ENCODE data around the gene TOMM20L. TPM values are rescaled to one million over a fixed set of nuclear protein-coding genes. Genes with fewer than 3 reads are reported as not detected.

The TOMM20L gene
- total RNA-seq, 1 experiment from 2014 or later = not detected

DNA sequence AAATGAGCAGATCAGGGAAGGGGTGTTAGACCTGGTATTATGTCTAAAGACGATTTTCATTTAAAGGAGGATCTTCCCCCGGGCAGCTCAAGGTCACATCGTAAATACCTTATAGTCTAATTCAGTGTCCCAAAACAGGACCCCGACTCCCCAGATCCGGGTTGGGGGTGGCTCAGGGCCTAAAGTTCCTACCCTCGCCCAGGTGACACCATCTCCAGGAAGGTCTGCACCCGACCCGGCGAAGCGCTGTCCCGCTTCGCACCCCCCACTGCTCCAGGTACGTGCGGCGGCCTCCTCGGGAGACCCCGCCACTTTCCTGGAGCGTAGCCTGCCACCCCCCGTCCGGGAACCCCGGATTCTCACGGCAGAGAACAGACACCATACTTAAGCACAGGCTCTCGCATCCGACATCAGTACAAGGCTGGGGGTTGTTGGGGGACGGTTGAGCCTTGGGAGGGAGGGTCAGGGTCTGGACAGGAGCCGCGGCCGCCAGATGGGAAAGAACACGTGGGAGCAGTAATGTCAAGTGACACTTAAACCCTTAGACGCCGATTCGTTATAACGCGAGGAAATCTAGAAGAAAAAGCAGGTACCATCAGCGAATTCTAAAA, 31.0 kb downstream of the TOMM20L start:
- peak; percentile 37 to 53 for DNase-seq
- Histone ChIP-seq H3K4me3 (peak overlapping the region; percentile 90), H3K4me2 (peak overlapping the region; percentile 90), H3K9me3 (ENCODE audit: insufficient read depth, low read depth) (no peaks in the 10 kb centered on the region), H3K9me2 (ENCODE audit: insufficient read depth) (no peaks in the 10 kb centered on the region), H3F3A (ENCODE audit: insufficient read depth, low read depth) (peaks cover 23% of the 10 kb centered on the region; the same call in 1 of the 2 replicates), H4K20me1 (ENCODE audit: insufficient read depth) (no peaks in the 10 kb centered on the region), H3K27me3 (ENCODE audit: insufficient read depth, low read depth) (no peaks in the 10 kb centered on the region), H2AFZ (peak overlapping the region; percentile 97), H3K36me3 (ENCODE audit: low read depth) (peaks cover 15% of the 10 kb centered on the region), H3K27ac (peak overlapping the region; percentile 80), H3K4me1 (replicated peaks; ENCODE audit: insufficient read depth) (peaks cover 22% of the 10 kb centered on the region), H3K79me2 (ENCODE audit: low read depth) (peaks cover 50% of the 10 kb centered on the region)
- BruUV-seq (replicated peaks) = TSS peak; percentile 60
- no peak for TF ChIP-seq EZH2 (IDR thresholded peaks at IDR 0.05; ENCODE audit: low read depth)
- TF ChIP-seq, protein P1, sequence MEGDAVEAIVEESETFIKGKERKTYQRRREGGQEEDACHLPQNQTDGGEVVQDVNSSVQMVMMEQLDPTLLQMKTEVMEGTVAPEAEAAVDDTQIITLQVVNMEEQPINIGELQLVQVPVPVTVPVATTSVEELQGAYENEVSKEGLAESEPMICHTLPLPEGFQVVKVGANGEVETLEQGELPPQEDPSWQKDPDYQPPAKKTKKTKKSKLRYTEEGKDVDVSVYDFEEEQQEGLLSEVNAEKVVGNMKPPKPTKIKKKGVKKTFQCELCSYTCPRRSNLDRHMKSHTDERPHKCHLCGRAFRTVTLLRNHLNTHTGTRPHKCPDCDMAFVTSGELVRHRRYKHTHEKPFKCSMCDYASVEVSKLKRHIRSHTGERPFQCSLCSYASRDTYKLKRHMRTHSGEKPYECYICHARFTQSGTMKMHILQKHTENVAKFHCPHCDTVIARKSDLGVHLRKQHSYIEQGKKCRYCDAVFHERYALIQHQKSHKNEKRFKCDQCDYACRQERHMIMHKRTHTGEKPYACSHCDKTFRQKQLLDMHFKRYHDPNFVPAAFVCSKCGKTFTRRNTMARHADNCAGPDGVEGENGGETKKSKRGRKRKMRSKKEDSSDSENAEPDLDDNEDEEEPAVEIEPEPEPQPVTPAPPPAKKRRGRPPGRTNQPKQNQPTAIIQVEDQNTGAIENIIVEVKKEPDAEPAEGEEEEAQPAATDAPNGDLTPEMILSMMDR (conservative IDR thresholded peaks at IDR 0.05) = no peak
- CTCF ChIA-PET = no interaction called here
- POLR2A ChIA-PET (ENCODE audit: unreplicated experiment) = no interaction called here
- intact Hi-C loops (cut with micrococcal nuclease; ENCODE audit: unreplicated experiment) = loop anchor here (1.0 kb wide), 1 partner anchor 129 kb away; no protein-coding TSS in a partner anchor

DNA sequence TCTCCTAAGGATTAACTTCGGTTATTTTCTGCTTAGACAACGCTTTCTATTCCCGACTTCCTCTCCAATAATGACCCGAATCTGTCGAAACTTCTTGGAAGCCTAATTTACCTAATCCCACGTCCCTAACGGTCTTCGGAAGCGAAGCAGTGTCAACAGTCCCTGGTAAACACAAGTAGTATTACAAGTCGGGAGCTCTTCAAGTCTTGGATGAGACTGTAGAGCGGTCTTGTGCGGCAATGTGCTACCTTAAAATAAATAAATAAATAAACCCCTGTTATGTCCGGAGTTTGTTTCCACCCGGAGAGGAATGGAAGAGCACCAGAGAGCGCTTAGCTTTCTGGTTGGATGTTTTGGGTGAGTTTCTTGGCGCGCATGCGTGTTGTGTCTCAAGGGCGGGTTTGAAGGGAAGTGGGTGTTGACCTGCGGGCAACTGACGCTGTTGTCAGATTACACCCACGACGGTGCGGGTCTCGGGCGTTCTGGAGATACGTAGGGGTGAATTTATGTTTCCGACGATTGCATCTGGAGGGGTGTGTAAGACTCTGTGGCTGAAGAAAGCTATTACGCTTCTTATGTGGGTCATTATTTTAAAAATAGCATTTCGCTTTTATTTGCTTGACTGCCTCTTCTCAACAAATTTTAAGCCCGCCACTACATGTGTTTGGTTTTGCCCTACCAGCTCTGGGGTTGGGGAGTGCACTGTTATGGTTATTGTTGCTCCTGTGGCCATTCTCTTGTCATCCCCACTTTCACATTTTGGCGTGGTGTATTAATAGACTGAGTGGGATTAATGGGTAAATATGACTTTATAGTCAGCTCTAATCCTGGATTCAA, 31.8 kb downstream of the TOMM20L start, which contains the start of the genes KIAA0586 and TIMM9:
KIAA0586 (plus strand) TSS at position 439 of the 837 bp plus-strand sequence. CDS start 546 bp downstream, outside the sequence.
TIMM9 (minus strand) TSS at position 251 of the 837 bp plus-strand sequence. CDS start 15,586 bp downstream, outside the sequence.
- intact Hi-C loops (cut with micrococcal nuclease; ENCODE audit: unreplicated experiment) = loop anchor here (1.0 kb wide), 1 partner anchor 130 kb away; no protein-coding TSS in a partner anchor
- H3F3A ChIP-seq (ENCODE audit: insufficient read depth, low read depth) = peaks cover 23% of the 10 kb centered on the region; the same call in 1 of the 2 replicates
- POLR2A ChIA-PET (ENCODE audit: unreplicated experiment) = no interaction called here
- H3K4me3 ChIP-seq = peak within 1 kb of the TSS; percentile 90
- H3K4me1 ChIP-seq (replicated peaks; ENCODE audit: insufficient read depth) = peaks cover 22% of the 10 kb centered on the region
- DNase-seq = peak; percentile 91 to 92
- H4K20me1 ChIP-seq (ENCODE audit: insufficient read depth) = no peaks in the 10 kb centered on the region
- H2AFZ ChIP-seq = peak within 1 kb of the TSS; percentile 97
- no peaks in the 10 kb centered on the region for H3K27me3 ChIP-seq (ENCODE audit: insufficient read depth, low read depth)
- no peaks in the 10 kb centered on the region for H3K9me3 ChIP-seq (ENCODE audit: insufficient read depth, low read depth)
- peaks cover 11% of the 10 kb centered on the region; the same call in 1 of the 2 replicates for H3K36me3 ChIP-seq (ENCODE audit: low read depth)
- H3K4me2 ChIP-seq = peak within 1 kb of the TSS; percentile 90
- H3K79me2 ChIP-seq (ENCODE audit: low read depth) = peaks cover 50% of the 10 kb centered on the region
- TF ChIP-seq, protein P1 (conservative IDR thresholded peaks at IDR 0.05) = no peak
- no peak for TF ChIP-seq EZH2 (IDR thresholded peaks at IDR 0.05; ENCODE audit: low read depth)
- peak within 1 kb of the TSS; percentile 80 for H3K27ac ChIP-seq
- CTCF ChIA-PET = no interaction called here
- no peaks in the 10 kb centered on the region for H3K9me2 ChIP-seq (ENCODE audit: insufficient read depth)
- BruUV-seq (replicated peaks) = no TSS peak

DNA sequence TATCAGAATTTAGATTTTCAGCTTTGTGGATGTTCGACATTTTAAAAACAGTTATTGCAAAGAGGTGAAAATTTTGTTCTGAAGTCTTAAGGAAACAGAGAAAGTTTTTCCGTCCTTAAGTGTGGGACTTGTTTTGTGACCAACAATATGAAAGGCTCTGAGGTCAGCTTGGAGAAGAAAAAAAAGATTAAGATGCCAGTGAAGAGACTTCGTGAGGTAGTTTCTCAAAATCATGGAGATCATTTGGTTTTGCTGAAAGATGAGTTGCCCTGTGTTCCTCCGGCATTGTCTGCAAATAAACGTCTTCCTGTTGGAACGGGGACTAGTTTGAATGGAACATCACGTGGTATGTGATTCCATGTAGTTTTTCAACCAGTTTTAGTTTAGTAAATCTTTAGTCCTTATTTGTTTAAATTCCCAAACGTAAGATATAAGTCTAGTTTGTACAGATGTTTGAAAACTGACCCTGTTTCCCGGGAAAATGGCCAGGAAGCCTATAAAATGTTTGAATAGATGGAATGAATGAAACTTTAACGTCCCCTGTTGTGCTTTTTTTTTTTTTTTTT, 32.5 kb downstream of the TOMM20L start:
- CTCF ChIA-PET = no interaction called here
- peaks cover 18% of the 10 kb centered on the region; the same call in 1 of the 2 replicates for H3F3A ChIP-seq (ENCODE audit: insufficient read depth, low read depth)
- peaks cover 22% of the 10 kb centered on the region for H3K4me1 ChIP-seq (replicated peaks; ENCODE audit: insufficient read depth)
- TSS peak; percentile 69 for BruUV-seq (replicated peaks)
- POLR2A ChIA-PET (ENCODE audit: unreplicated experiment) = no interaction called here
- peak overlapping the region; percentile 80 for H3K27ac ChIP-seq
- no peak for TF ChIP-seq EZH2 (IDR thresholded peaks at IDR 0.05; ENCODE audit: low read depth)
- TF ChIP-seq, protein P1 (conservative IDR thresholded peaks at IDR 0.05) = no peak
- H4K20me1 ChIP-seq (ENCODE audit: insufficient read depth) = no peaks in the 10 kb centered on the region
- peaks cover 50% of the 10 kb centered on the region for H3K79me2 ChIP-seq (ENCODE audit: low read depth)
- peak overlapping the region; percentile 90 for H3K4me3 ChIP-seq
- peak overlapping the region; percentile 97 for H2AFZ ChIP-seq
- H3K4me2 ChIP-seq = peak overlapping the region; percentile 90
- H3K9me2 ChIP-seq (ENCODE audit: insufficient read depth) = no peaks in the 10 kb centered on the region
- no peaks in the 10 kb centered on the region for H3K9me3 ChIP-seq (ENCODE audit: insufficient read depth, low read depth)
- DNase-seq = peak in 1 of 2 experiments; percentile 38
- intact Hi-C loops (cut with micrococcal nuclease; ENCODE audit: unreplicated experiment) = no loop called here
- peaks cover 11% of the 10 kb centered on the region; the same call in 1 of the 2 replicates for H3K36me3 ChIP-seq (ENCODE audit: low read depth)
- no peaks in the 10 kb centered on the region for H3K27me3 ChIP-seq (ENCODE audit: insufficient read depth, low read depth)
